Tongue (tissue), 3 donors: Measurements from ENCODE around the gene TUBD1. TPM values are rescaled to one million over a fixed set of nuclear protein-coding genes. Genes with fewer than 3 reads are reported as not detected.
A peak's percentile ranks its signal among the peaks of the same experiment; 100 is the strongest.

Source experiments
- DNase-seq: peaks from one replicate; pipeline ENCODE4 v3.0.0-alpha.2; 2015
- small RNA-seq: library from RNA; depleted of rRNA; stranded (forward); fragments of <200 nt; gene quantifications from one replicate; pipeline ENCODE3, GENCODE V24; 2014; ENCODE audit warnings: low replicate concordance
- total RNA-seq: library from RNA; depleted of rRNA; stranded (reverse); fragments of >200 nt; gene quantifications from one replicate; pipeline ENCODE4 v1.2.3, GENCODE V29; 2014

TUBD1 gene
- total RNA-seq, 1 donor from 2014 or later = 11.2 TPM

DNA sequence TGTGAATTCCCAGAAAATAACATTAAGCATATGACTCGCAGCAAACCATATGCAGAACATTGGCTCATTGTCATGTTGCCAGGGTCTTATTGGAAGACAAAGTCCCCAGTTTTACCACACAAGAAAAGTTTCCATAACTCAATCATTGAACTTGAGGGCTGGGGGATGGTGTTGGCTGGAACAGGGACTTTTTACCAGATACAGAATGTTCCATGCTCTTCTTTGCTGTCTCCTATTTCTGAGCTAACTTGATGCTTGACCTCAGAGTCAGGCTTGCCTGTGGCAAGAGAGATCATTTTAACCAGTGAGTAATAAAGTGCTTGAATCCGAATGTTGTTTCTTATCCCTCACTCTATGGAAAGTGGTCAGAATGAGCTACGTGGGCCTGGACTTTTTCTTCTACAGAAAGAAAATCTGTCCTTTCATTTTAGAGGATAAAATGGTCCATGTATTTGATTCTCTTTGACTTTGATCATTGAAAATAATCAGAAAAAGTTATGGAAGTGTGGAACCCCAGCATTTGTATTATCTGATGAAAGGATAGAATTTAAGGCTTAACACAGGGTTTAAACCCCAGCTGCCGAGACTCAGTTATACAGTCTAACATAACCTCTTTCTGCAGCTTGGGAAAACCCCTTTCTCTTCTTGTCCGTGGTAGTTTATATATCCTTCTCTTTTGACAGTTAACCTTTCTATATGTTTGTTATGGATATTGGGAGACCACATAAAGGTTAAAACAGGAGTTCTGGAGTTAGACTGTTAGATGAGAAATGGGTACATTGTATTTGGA, 67.0 kb downstream of the TUBD1 start:
- DNase-seq = peak; percentile 60

DNA sequence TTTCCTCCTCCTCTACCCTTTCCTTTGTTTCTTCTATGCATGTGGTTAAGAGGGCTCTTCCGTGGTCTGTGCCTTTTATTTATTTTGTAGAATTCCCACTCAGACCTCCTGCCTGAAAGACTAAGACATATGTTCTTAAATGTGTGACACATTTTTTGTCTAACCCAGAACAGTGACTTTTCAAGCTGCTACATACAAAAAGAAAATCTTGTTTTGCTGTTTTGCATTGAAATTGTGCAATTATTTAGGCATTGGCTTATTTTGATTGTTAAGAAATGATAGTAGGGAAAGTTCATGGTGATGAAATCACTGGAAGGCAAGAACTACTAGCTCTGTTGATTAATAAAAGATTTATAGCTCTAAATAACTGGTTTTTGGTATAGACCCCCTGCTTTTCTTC, 76.8 kb downstream of the TUBD1 start:
- DNase-seq = no peak

DNA sequence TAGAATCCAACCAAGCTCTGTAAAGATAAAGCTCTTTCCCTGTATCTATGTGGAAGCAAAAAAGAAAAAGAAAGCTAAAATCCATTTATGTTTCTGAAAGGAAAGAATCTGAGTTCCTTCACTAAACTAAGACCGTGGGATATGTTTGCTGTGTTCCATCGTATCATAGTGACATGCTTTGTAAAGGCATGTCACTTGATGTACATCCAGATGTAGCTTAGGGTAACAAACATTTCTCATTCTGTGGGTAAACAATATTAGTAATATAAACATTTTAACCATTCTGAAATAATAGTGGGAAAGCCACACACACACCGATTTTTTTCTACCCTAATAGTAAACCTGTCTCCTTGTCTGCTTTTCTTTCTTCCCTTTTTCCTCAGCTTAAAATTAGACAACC, 78.1 kb downstream of the TUBD1 start:
- DNase-seq = no peak

DNA sequence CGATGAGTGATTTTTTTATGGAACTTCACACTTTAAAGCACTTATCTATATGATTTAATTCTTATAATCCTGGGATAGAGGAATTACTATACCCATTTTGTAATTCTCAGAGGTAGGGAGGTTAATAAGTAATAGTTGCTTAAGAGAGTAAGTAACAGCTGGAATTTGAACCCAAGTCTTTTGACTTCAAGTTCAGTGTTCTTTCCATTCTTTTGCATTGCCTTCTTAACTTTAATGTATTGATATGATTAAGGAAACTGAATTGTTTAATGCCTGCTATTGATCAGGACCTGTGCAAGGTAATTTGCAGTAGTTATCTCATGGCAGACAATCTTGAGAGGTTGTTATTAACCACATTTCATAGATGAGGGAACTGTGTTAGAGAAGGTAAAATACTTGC, 78.5 kb downstream of the TUBD1 start:
- no peak for DNase-seq

DNA sequence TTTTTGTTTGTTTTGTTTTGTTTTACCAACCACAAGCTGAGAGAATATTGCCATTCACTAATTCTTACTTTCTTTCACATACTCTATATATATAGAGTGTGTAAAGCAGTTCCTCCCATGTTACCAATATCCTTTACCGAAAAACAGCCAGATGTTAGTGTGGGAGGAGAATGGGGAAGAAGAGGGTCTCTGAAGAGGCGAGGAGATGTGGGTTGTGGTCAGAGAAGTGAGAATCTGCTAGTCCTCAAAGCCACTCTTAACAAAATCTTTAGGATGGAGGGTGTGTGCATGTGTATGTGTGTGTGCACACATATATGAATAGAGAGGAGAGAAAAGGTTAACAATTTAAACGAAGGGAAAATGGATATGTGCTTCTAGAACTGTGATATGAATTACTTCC, 80.6 kb downstream of the TUBD1 start:
- no peak for DNase-seq

DNA sequence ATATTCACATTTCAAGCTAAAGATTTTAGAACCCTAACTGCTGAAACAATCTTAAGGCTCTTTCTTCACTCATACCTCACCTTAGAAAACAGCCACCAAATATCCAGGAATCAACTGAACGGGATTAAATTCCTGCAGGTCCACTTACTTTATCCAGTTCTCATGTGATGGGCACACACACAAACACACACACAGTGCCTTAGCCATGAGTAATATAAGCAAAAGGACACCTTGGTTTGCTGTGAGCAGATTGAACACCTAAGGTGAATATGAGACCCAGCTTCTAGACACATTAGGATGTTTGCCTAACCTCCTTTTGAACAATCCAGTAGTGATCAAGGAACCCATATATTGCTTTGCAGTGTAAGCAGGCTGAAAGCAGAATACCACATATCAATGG, 81.5 kb downstream of the TUBD1 start:
- no peak for DNase-seq

DNA sequence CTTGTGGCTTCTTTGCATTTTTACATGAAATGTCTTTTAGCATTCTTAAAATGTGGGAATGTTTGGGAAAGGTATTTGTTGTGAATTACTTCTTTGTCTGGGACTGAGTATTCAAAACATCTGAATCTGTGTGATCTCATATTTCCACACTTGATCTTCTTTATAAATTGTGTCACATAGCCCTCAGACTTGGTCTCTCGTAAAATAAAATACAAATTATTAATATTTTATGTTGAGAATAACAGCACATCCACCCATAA, 81.9 kb downstream of the TUBD1 start:
- DNase-seq = no peak

Small RNAs within 50 kb of the gene (small RNA-seq; reads per million reads assigned to genes)
- gene RNU6-450P (not detected), gene RPS29P21 (not detected)

Other genes starting within 250 kb of the TUBD1 start
- 11.1 TPM for gene PTRH2, start 185.5 kb downstream of the TUBD1 start, total RNA-seq
- 178 TPM for gene VMP1, start 185.3 kb downstream of the TUBD1 start, total RNA-seq
- gene RPS6KB1, start 178 bp upstream of the TUBD1 start, total RNA-seq = 44.7 TPM
- gene RNFT1, start 71.8 kb upstream of the TUBD1 start, total RNA-seq = 13.5 TPM
- gene HEATR6, start 186.0 kb upstream of the TUBD1 start, total RNA-seq = 34.6 TPM